HCEC 1CT (cell line): ENCODE measurements around the gene FUNDC2.

Experiments
- DNase-seq: peaks from one replicate; pipeline ENCODE4 v3.0.0-alpha.2; 2017

The FUNDC2 gene

DNA sequence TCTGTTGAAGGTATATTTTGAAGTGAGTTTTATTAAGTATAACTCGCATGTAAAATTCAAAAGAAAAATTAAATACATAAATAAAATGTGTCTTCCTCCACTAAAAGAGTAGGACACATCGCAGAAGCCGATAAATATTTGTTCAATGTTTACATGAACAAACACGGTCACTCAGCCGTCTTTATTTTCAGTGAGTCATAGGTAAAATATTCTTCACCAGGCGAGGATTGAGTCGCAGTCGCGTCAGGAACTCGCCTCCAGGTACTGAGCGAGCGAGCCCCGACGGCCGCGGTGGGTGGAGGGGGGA, 271 bp upstream of the FUNDC2 start:
- no peak for DNase-seq

DNA sequence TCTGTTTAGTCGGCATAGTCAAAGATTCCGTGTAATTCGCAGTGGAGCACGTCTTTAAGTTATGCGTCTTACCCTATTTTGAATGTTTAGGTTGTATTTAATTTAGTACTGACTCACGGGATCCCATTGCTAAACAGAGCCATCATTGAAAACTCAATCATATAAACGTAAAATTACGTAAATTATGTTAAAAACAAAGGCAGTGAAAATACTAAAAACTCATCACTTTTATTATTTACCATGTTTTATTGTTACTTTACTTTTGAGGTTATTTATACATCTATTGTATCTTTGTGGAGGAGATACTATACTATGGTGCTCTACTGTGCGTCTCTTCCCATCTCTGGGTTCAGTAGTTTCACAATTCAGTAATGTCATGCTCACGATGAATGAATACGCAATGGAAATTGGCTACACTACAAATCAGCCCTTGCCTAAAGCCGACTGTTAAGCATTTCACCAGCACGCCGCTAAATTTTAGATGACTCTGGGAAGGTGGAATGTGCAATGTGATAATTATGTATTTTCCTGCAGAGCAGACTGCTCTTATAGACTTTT, 944 bp downstream of the FUNDC2 start:
- DNase-seq = peak; percentile 65

DNA sequence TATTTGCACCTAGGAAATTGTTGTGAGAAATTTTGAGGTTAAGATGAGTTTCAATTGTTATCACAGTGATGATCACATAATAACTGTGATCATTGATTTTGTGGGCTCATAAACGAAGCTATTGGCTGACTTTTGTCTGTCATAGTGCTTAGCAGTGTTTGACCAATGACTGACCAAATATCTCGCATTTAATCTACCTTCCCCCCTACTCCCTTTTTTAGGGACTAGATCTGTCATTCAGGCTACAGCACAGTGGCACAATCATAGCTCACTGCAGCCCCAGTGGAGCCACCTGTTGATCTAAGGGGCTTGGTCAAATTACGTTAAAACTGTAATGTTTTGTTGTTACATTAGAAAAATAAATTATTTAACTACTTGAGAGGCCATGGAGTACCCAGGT, 1.5 kb downstream of the FUNDC2 start:
- no peak for DNase-seq

DNA sequence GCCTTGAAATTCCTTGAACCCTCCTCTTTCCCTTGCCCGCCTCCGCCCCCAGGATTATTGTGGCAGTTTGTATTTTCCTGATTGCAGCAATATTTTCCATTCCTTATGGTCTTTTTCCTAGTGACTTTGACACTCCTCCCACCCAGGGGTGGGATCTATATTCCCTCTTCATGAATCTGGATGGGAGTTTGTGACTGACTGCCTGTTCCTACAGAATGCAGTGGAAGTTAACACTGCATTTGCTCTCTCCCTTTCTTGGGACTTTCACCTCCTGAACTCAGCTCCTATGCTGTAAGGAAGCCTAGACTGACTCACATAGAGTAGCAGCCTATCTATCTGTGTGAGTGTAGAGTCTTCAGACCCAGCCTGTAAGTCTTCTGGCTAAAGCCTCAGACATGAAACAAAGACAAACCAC, 2.2 kb downstream of the FUNDC2 start:
- peak; percentile 51 for DNase-seq

DNA sequence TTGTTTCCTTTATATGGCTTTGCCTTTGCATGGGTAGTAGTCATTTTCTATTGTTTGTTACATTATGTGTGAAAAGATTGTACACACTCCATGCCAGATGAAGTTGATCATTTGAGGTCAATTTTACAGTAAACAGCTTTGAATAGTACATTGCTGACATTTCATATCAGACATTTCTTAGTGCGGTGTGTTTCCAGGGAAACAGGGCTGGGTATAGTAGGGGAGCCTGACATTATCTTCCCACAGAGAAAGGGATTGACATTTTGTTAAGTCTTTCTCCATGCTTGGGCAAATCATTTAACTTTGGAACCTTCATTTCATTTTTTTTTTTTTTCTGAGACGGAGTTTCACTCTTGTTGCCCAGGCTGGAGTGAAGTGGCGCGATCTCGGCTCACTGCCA, 5.0 kb downstream of the FUNDC2 start:
- no peak for DNase-seq

DNA sequence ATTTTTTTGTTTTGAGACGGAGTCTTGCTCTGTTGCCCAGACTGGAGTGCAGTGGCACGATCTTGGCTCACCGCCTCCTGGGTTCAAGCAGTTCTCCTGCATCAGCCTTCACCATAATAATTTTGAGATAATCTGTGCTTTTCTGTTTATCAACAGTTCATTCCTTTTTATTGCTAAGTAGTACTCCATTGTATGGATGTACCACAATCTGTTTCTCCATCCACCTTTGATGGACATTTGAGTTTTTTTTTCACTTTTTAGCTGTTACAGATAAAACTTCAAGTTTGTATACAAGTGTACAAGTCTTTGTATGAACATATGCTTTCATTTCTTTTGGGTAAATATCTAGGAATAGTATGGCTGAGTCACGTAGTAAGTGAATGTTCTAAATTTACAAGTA, 9.0 kb downstream of the FUNDC2 start:
- DNase-seq = no peak

DNA sequence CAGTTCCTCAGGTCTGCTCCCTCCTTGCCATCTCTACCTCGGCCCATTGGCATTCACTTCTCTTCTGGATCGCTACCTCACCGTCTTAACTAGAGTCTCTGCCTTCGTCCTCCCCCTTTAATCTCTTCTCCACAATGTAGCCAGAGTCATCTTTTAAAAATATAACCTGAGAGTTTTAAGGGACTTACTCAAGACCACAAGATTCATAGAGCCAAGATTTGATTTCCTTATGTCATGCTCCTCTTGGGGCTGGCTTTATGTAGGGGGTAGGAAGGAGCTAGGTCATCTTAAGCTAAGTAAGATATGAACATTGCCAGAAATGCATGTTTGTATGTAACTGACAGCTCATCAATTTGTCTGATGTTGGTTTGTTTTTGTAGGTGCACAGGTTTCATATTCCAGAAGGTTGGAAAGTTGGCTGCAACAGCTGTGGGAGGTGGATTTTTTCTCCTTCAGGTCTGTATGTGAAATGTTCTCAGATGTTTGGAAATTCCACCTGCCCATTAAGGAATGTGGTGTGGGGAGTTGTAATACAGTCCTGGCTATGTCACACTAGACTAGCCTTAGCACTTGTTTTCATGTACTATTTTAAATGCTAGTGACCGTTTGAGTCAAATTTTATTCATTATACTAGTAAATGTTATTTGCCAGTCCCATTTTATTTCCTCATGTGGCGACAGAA, 19.6 kb downstream of the FUNDC2 start:
- no peak for DNase-seq

DNA sequence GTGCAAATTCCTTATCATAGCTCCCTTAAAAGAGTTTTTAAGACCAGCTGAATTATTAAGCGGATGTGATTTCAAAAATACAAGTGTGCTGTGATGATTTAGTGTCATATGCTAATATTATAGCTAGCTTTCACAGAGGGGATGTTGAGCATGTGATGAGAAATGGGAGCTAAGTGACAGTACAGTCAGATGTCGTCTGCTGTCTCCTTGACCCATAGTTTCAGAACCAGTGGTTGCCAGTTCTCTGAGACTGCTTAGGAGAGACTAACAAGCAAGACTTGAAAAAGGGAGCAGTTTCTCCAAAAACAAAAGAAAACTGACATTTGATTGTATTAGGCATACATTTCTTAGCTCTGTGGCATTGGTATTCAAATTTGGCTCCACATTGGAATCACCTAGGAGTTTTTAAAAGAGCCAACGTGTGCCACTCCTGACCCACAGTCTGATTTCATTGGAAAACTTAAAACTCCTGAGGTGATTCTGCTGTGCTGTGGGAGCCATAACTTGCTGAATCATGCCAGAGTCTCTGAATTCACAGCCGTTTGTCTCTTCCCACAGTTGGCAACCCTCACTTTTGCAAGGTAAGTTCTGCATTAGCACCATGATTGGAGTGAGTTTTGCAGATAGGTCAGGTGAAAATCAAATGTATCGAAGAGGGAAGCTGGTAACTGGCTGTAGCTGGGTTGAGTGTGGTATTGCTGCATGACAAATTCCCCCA, 20.3 kb downstream of the FUNDC2 start:
- no peak for DNase-seq

DNA sequence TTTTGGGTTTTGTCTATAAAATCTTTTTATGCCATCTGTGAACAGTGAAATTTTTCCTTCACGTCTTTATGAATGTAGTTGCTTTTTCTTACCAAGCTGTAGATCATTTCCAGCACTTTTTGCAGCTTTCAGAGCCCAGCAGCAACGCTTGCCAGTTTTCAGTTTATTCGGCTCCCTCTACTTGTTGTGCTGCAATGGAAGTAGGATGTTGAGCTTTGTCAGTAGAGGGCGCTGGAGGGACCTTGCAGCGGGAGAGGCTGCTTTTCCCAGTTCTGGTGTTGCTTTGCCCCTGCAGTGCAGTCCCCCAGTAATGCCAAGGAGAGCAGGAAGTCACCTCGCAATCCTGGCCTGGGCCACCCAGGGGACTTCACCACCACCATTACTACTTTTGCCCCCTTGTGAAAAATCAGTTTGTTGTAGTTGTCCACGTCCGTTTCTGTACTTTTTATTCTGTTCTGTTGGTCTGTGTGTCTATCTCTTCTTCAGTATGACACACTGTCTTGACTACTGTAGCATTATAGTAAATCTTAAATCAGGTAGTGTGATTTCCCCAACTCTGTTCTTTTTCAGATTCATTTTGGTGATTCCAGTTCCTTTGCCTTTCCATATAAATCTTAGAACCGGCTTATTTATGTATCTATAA, 22.5 kb downstream of the FUNDC2 start:
- peak; percentile 46 for DNase-seq

DNA sequence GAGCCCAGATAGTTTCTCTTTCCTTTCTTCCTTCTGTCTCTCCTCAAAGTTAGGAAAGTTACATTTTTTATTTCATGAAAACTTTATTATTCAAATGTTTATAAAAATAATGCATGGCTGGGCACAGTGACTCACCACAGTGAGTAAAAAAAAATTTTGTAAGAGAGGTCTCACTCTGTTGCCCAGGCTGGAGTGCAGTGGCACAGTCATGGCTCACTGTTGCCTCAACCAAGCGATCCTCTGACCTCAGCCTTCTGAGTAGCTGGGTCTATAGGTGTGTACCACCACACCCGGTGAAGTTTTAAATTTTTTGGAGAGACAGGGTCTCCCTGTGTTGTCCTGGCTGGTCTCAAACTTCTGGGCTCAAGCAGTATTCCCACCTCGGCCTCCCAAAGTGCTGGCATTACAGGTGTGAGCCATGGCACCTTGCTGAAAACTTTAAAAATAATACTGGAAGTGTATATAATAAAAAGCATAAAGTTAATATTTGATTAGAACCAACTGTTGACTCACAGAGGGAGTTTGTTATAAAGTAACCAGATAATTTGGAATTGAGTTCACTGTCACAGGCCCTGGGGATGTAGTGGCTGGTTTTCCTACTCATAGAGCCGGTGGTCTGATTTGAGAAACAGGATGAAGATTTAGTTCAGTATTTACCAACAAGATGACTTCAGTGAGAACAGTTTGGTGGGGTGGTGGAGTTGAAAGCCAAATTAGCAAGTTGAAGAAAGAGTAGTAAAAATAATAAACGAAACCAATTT, 26.3 kb downstream of the FUNDC2 start:
- no peak for DNase-seq

DNA sequence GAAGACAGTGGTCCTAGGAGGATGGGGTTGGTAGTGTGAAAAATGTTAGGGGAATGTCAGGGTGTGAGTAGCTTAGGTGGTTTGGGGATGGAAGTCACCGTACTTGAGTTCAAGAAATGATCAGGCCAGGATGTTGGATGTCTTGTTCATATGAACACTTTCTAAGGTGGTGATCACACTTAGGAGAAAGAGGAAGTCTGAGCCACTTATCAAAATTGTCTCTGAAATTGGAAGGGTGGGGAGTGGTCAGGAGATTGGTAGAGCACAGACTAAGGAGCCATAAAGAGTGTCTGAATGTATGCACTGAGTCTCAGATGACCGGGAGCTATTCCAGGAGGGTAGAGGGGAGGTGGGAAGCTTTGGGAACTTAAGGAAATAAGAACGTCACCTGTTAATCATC, 27.0 kb downstream of the FUNDC2 start:
- no peak for DNase-seq

DNA sequence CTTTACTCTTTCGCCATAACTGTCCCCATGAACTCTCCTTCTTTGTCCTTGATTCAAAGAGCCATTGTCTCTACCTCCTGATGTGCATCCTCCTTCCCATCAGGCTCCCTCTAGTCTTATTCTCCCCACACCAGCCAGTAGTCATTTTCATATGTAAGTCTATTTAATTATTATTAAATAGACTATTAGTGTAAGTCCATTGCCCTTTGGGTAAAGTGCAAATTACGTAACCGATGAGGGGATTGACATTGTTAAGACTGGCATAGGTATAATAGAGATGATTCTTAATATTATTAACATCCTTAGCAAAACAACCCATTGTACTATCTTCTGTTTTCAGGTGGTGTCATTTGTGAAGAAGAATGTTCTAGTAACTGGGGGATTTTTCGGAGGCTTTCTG, 27.6 kb downstream of the FUNDC2 start:
- no peak for DNase-seq

DNA sequence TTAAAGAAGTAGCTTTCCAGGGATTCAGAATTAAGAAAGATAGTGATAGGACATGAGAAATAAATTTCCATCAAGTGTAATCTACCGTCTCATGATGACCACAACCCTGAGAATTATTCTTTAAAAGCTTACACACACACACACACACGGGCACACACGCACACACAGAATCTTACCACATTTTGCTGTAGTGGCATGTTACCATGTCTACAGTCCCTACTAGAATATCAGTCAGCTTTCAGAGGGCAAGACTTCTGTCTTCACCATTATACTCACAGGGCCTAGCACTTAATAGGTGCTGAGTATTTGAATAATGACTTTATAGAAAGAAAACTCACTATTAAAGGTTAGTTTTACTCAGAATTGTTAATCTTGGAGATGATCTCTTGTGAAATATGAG, 28.9 kb downstream of the FUNDC2 start:
- no peak for DNase-seq

DNA sequence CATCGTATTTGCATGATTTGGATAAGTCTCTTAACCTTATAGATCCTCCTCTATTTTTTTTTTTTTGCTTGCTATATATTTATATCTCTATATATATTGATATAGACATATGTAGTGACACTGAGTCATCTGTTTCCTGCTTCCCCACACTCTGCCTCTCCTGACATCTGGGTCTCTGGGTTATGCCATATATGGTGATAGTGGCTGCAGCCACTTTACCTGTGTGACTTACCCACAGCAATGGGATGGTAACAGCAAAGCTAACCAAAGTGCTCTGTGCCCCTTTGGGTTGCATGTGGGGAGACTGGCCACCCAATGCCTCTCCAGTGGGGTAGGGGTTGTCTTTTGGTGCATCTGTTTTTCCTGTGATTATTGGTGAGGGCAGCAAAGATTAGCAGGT, 29.8 kb downstream of the FUNDC2 start:
- no peak for DNase-seq

DNA sequence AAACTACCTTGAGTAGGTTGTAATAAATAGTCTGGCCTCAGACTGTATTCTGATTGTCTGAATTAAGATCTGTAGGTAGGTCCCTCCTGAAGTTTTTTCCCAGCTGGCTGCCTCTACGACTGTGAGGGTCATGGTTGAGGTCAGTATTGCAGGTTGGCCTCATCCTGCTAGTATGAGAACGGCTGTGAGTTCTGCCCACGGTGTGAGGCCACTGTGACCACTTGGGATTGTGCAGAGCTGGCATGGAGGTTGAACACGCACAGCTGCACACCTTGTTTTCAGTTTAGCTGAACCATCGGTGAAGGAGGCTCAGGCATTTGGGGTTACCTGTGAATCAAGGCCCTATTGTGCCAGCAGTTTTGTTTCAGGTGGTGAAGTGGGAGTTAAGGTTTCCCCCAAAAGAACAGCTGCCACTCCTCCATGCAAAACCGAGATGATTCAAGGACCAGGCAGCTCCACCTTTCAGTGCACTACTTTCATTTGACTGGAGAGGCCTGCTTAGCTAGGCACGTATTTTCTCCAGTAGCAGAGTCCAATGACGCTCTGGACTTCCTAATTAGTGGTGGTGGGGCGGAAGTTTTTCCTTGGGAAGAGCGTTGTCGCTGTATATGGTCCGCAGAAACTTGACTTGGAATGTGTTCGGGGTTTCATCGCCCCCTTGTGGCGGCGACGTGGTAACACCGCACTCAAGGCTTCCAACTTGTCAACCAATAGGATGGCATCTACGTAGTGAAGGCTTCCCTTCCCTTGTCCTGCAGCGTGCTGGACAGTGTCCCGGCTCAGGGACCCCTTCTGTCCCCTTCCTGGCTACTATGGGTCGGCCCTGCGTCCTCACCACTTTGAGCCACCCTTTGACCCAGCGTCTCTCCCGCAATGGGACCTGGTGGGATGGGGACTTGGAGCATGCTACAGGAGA, 30.5 kb downstream of the FUNDC2 start:
- peak; percentile 29 for DNase-seq

DNA sequence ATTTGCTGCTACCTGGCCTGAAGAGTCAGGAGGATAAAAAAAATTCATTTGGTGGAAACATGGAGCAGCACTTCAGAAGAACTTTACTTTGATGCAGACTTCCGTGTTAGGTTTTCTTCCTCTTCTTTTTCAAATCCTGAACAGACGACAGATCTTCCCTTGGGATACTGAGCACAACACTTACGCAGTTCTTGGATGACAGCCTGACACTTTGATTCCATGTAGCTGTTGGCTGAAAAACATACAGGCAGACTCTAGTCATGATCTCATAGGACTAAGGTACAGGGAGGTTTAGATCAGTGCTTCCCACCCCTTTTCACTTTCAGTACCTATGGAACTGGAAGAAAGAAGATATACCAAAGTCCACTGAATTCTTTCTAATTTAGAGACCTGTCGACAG, 35.1 kb downstream of the FUNDC2 start:
- DNase-seq = no peak

DNA sequence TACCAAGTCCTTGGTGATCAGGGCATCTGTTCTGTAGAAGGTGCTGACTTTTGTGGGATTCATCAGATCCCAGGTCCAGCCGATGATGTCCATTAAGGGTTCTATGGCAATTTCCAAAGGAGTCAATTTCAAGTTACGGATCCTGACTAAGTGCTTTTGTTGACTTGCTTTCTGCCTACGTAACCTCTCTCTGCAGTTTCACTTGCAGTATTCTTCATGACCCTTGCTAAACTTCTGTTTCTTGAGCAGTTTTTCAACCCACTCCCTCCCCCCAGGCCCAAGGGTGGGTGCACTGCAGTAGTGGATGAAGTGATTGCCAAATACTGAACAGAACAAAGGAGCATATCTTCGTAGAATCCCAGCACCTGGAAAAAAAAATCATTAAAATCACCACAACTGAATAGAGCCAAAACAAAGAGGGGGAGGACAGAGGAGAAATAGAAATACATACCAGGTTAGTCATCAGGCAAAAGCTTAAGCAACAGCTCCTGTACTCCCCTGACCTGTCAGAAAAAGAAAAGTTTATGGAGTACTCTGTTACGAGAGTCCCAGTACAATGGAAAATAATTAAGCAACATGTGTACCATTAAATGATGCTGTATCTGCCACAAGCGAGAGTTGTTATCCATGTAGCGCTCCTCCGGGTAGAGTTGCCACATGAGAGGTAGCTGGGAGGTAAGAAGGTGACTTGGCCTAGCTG, 38.5 kb downstream of the FUNDC2 start:
- peak; percentile 50 for DNase-seq

DNA sequence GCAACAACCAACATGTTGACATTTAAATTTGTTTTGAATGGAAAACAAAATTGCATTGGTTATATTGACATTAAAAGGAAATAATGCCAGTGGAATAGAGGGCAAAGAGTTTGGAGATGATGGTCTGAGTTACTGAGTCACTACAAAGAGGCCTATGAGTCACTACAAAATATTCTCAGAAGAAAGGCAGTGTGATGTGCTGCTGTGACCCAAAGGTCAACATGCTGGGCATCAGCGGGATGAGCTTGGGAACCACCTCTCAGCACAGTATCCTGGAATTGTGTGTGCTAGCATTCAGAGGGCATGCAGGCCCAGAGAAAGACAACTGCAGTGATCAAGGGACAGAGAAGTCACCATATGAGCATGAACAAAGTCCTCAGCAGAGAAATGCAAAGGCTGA, 41.5 kb downstream of the FUNDC2 start:
- DNase-seq = peak; percentile 74

DNA sequence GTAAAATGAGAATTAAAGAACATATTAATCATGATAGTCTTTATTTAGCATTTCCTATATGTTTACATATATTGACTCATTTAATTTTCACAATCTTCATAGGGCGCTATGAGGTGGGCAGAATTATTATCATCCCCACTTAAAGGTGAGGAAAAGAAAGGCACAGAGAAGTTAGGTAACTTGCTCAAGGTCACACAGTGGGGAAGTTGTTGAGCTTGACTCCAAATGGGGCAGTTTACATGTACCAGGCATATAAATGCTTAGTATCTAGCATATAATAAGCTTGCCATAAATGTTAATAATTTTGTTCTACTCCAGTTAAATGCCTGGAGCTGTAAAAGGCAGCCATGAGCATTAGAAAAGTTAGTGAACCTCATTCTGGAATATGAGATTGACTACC, 42.8 kb downstream of the FUNDC2 start:
- no peak for DNase-seq

DNA sequence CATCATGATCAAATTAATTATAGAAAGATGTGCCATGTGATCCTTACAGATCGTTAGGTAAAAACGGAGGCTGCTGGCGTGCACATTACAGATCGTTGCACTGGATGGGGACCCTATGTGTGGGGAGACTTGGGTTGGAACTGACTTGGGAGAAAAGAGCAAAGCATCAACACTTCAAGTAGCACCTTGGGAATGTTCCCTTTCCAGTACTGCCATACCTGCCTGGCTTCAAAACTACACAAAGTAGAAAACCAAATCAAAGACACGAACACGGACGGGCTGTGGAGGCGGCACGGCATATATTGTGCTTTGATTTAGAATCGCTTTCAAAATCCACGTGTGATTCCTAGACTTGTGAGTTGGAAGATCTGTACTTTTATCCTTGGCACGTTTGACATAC, 43.4 kb downstream of the FUNDC2 start:
- DNase-seq = no peak

DNA sequence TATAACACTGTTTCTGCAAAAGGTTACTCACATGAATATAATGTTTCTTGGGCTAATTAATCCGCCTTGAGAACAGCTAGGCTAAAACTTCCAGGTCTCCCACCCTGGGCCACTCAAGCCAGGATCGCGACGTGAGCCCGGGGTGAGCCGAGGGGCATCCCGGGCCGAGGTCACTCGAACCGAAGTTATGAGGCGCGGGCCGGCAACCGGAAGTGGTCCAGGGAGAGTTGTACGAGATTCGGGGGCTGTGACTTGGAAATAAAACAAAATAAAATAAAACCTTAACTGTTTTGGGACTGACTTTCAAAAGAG, 44.0 kb downstream of the FUNDC2 start:
- DNase-seq = no peak
